GM18520 (cell line): ENCODE measurements around the gene NME1.
A peak's percentile ranks its signal among the peaks of the same experiment; 100 is the strongest.
"Not testable (repeated sequence)": the region's sequence is repeated elsewhere in the genome, so short reads cannot be mapped to it uniquely, and the experiment has no call there.

Experiments
- ATAC-seq: cut with Tn5 transposase; IDR thresholded peaks from one replicate; pipeline ENCODE4 v1.9.1; 2021; ENCODE audit not compliant: unreplicated experiment

Gene NME1

GRCh38 chr17:51153210-51154072, at the start of gene NME1:
Gene NME1 (plus strand): TSS chr17:51153559. CDS start chr17:51155655, 2,096 bp downstream.
- ATAC-seq, result peak; percentile 96

GRCh38 chr17:51107778-51108177, 45.6 kb upstream of the NME1 start:
- no peak for ATAC-seq

GRCh38 chr17:51112303-51113222, 40.8 kb upstream of the NME1 start:
- not testable (repeated sequence) for ATAC-seq

- no peak for ATAC-seq
Observed at GRCh38 chr17:51115179-51115578, 38.2 kb upstream of the NME1 start.

- no peak for ATAC-seq
Observed at GRCh38 chr17:51118330-51119195, 34.8 kb upstream of the NME1 start.

GRCh38 chr17:51119415-51120356, 33.7 kb upstream of the NME1 start:
- ATAC-seq, result peak; percentile 9

- no peak for ATAC-seq
Observed at GRCh38 chr17:51120357-51120738, 33.0 kb upstream of the NME1 start.

- ATAC-seq, result peak; percentile 68
Observed at GRCh38 chr17:51120739-51121619, 32.4 kb upstream of the NME1 start, which contains the start of gene SPAG9. Gene SPAG9 (minus strand): TSS chr17:51120868. CDS start chr17:51120656, 212 bp downstream.

GRCh38 chr17:51121620-51122472, 31.5 kb upstream of the NME1 start:
- peak; percentile 20 for ATAC-seq

GRCh38 chr17:51122473-51123115, 30.8 kb upstream of the NME1 start:
- not testable (repeated sequence) for ATAC-seq

GRCh38 chr17:51124640-51125503, 28.5 kb upstream of the NME1 start:
- ATAC-seq, result no peak

GRCh38 chr17:51128076-51128475, 25.3 kb upstream of the NME1 start:
- ATAC-seq, result no peak

- peak; percentile 60 for ATAC-seq
Observed at GRCh38 chr17:51132964-51133319, 20.4 kb upstream of the NME1 start.

- no peak for ATAC-seq
Observed at GRCh38 chr17:51133365-51133764, 20.0 kb upstream of the NME1 start.

GRCh38 chr17:51135956-51136355, 17.4 kb upstream of the NME1 start:
- ATAC-seq, result no peak

- ATAC-seq, result no peak
Observed at GRCh38 chr17:51142597-51142996, 10.8 kb upstream of the NME1 start.
